HepG2 (cell line): ENCODE results near the gene CASKIN1. TPM values are rescaled to one million over a fixed set of nuclear protein-coding genes. Genes with fewer than 3 reads are reported as not detected.

Experiments
- DMAP1 ChIP-seq: IDR thresholded peaks from 2 replicates; pipeline ENCODE4 v1.6.1; 2016
- FOXO1 ChIP-seq: sonication (generic); formaldehyde crosslinking; IDR thresholded peaks from 2 replicates; pipeline ENCODE4 v1.4.0; 2020; ENCODE audit warnings: missing genetic modification reagents
- HNF4G ChIP-seq, 2 experiments: sonication (generic) in 1 of 2; formaldehyde crosslinking in 1 of 2; IDR thresholded peaks; 2 replicates each; pipeline versions ENCODE4 v1.4.0 to v1.6.1; 2011 to 2020; ENCODE audit warnings: borderline replicate concordance in 2 of 2, low read depth in 2 of 2, mild to moderate bottlenecking in 2 of 2, low read length in 1 of 2, missing genetic modification reagents in 1 of 2, moderate library complexity in 1 of 2
- HOXA9 ChIP-seq: sonication (generic); formaldehyde crosslinking; IDR thresholded peaks from 2 replicates; pipeline ENCODE4 v1.8.1; 2022; ENCODE audit warnings: missing genetic modification reagents, mild to moderate bottlenecking, moderate library complexity, borderline replicate concordance
- MAZ ChIP-seq, 2 experiments: sonication (generic) in 1 of 2; formaldehyde crosslinking in 1 of 2; IDR thresholded peaks; 2 replicates each; pipeline versions ENCODE4 v1.5.0 to v1.6.1; 2012 to 2020; ENCODE audit warnings: low read depth in 2 of 2, mild to moderate bottlenecking in 2 of 2, borderline replicate concordance in 1 of 2, improper control_type of control experiment in 1 of 2, low read length in 1 of 2, missing genetic modification reagents in 1 of 2, moderate library complexity in 1 of 2
- MXD4 ChIP-seq: IDR thresholded peaks from 2 replicates; pipeline ENCODE4 v1.6.1; 2016; ENCODE audit warnings: mild to moderate bottlenecking, missing biosample characterization, missing genetic modification reagents
- NCOA1 ChIP-seq: sonication (generic); formaldehyde crosslinking; IDR thresholded peaks from 2 replicates; pipeline ENCODE4 v1.9.0; 2021; ENCODE audit warnings: missing genetic modification reagents
- NCOA2 ChIP-seq: sonication (generic); formaldehyde crosslinking; IDR thresholded peaks from 2 replicates; pipeline ENCODE4 v1.8.0; 2022; ENCODE audit warnings: inconsistent platforms
- RARG ChIP-seq: sonication (generic); formaldehyde crosslinking; IDR thresholded peaks from 2 replicates; pipeline ENCODE4 v1.4.0; 2020; ENCODE audit warnings: low read depth, mild to moderate bottlenecking, missing genetic modification reagents
- ZMYM2 ChIP-seq: sonication (generic); formaldehyde crosslinking; IDR thresholded peaks from 2 replicates; pipeline ENCODE4 v1.8.0; 2022; ENCODE audit warnings: mild to moderate bottlenecking, missing genetic modification reagents
- ZNF12 ChIP-seq: sonication (generic); formaldehyde crosslinking; IDR thresholded peaks from 2 replicates; pipeline ENCODE4 v1.5.0; 2020; ENCODE audit warnings: missing genetic modification reagents
- ZNF549 ChIP-seq: sonication (generic); formaldehyde crosslinking; IDR thresholded peaks from 2 replicates; pipeline ENCODE4 v1.5.0; 2020; ENCODE audit warnings: missing genetic modification reagents
- polyA plus RNA-seq, 8 experiments: library from polyadenylated mRNA; depleted of rRNA in 3 of 8; stranded (reverse) in 7 of 8; unstranded in 1 of 8; fragments of >200 nt; fragmentation: Illumina TruSeq in 4 of 8; extraction: Trizol in 4 of 8; gene quantifications; 2 replicates each; pipeline versions ENCODE4 v1.2.1 to v1.2.3, GENCODE V29; 2011 to 2016; ENCODE audit warnings: low read depth in 4 of 8, missing spikeins in 1 of 8, mixed read lengths in 1 of 8; ENCODE audit not compliant: insufficient read depth in 1 of 8
- total RNA-seq, 5 experiments: library from RNA; depleted of rRNA; stranded (reverse); fragments of >200 nt; fragmentation: Illumina TruSeq; extraction: Trizol; gene quantifications; 2 replicates each; pipeline ENCODE4 v1.2.3, GENCODE V29; 2016; ENCODE audit warnings: low read depth in 1 of 5
- TF ChIP-seq, protein P1 (sequence below): sonication (generic); formaldehyde crosslinking; IDR thresholded peaks from 2 replicates; pipeline ENCODE4 v1.8.1; 2022; ENCODE audit warnings: mild to moderate bottlenecking, missing genetic modification reagents
- TF ChIP-seq, protein P2 (sequence below), 2 experiments: sonication (generic) in 1 of 2; formaldehyde crosslinking in 1 of 2; IDR thresholded peaks; 2 replicates each; pipeline versions ENCODE4 v1.4.0 to v1.6.1; 2018 to 2020; ENCODE audit warnings: missing genetic modification reagents in 2 of 2, borderline replicate concordance in 1 of 2, low read depth in 1 of 2, mild to moderate bottlenecking in 1 of 2, missing biosample characterization in 1 of 2
- TF ChIP-seq, protein P3 (sequence below): sonication (generic); formaldehyde crosslinking; IDR thresholded peaks from 2 replicates; pipeline ENCODE4 v1.5.1; 2020; ENCODE audit warnings: mild to moderate bottlenecking, missing genetic modification reagents, moderate library complexity
- TF ChIP-seq, protein P4 (sequence below): sonication (generic); formaldehyde crosslinking; IDR thresholded peaks from 2 replicates; pipeline ENCODE4 v1.4.0; 2020; ENCODE audit warnings: low read depth, mild to moderate bottlenecking, missing genetic modification reagents
- TF ChIP-seq, protein P5 (sequence below): sonication (generic); formaldehyde crosslinking; IDR thresholded peaks from 2 replicates; pipeline ENCODE4 v1.5.1; 2020; ENCODE audit warnings: missing genetic modification reagents, mild to moderate bottlenecking, borderline replicate concordance

Gene CASKIN1
- total and polyA plus RNA-seq, 2 of the 13 experiments (the other 11 are each of a cell fraction or from before 2014, with no cell fraction given), result 1.2 to 2.2 TPM

DNA sequence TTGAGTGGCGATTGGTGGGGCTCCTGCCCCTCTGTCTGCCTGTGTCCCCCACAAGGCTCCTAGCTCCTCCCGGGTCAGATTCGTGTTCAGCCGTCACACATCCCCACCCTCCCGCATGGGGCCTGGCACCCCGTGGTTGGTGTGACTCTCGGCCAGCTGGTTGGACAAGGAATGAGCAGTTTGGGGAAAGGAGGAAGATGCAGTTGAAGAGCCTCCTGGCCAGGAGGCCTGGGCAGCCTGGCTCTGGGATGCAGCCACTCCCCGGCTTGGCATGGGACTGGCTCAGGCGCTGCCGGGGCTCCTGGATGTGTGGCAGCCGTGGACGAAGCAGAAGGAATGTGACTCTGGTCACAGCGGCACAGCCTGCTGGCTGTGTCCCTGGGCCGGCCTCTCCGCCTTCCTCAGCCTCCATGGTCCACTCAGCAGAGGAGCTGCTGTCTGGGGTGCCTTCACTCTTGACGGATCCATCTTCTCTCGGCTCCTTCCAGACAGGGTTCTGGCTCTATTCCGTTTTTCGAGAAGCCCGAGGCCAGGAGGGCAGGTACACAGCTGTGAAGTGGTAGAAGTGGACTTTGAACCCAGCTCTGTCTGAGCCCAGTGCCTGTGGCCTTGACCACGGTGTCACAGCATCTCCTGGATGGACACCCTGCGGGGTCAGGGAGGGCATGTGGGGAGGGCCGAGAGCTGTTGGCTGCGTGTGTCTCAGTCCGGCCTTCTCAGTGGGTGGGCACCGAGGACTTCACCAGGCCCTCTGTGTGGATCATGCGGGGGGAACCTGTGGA is 38.7 kb downstream of the CASKIN1 start (continued):
- TF ChIP-seq, protein P1, sequence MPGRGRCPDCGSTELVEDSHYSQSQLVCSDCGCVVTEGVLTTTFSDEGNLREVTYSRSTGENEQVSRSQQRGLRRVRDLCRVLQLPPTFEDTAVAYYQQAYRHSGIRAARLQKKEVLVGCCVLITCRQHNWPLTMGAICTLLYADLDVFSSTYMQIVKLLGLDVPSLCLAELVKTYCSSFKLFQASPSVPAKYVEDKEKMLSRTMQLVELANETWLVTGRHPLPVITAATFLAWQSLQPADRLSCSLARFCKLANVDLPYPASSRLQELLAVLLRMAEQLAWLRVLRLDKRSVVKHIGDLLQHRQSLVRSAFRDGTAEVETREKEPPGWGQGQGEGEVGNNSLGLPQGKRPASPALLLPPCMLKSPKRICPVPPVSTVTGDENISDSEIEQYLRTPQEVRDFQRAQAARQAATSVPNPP (CRISPR knock-in tag), result no peak
- peak; percentile 31; the same call in 1 of the 2 replicates for TF ChIP-seq ZNF12 (CRISPR knock-in tag)
- TF ChIP-seq, protein P2, sequence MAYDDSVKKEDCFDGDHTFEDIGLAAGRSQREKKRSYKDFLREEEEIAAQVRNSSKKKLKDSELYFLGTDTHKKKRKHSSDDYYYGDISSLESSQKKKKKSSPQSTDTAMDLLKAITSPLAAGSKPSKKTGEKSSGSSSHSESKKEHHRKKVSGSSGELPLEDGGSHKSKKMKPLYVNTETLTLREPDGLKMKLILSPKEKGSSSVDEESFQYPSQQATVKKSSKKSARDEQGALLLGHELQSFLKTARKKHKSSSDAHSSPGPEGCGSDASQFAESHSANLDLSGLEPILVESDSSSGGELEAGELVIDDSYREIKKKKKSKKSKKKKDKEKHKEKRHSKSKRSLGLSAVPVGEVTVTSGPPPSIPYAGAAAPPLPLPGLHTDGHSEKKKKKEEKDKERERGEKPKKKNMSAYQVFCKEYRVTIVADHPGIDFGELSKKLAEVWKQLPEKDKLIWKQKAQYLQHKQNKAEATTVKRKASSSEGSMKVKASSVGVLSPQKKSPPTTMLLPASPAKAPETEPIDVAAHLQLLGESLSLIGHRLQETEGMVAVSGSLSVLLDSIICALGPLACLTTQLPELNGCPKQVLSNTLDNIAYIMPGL (CRISPR knock-in tag; IDR thresholded peaks at IDR 0.05; ENCODE audit: borderline replicate concordance in 1 of 2, low read depth in 1 of 2), result peak; percentile 18 to 42; a peak in 1 of 4 replicates
- TF ChIP-seq ZMYM2 (CRISPR knock-in tag), result 0 out of 2 replicates have a peak, but pooled peaks have one; percentile 47
- TF ChIP-seq HOXA9, result no peak
- TF ChIP-seq DMAP1 (CRISPR knock-in tag), result peak; percentile 55; the same call in 1 of the 2 replicates
- TF ChIP-seq, protein P3, sequence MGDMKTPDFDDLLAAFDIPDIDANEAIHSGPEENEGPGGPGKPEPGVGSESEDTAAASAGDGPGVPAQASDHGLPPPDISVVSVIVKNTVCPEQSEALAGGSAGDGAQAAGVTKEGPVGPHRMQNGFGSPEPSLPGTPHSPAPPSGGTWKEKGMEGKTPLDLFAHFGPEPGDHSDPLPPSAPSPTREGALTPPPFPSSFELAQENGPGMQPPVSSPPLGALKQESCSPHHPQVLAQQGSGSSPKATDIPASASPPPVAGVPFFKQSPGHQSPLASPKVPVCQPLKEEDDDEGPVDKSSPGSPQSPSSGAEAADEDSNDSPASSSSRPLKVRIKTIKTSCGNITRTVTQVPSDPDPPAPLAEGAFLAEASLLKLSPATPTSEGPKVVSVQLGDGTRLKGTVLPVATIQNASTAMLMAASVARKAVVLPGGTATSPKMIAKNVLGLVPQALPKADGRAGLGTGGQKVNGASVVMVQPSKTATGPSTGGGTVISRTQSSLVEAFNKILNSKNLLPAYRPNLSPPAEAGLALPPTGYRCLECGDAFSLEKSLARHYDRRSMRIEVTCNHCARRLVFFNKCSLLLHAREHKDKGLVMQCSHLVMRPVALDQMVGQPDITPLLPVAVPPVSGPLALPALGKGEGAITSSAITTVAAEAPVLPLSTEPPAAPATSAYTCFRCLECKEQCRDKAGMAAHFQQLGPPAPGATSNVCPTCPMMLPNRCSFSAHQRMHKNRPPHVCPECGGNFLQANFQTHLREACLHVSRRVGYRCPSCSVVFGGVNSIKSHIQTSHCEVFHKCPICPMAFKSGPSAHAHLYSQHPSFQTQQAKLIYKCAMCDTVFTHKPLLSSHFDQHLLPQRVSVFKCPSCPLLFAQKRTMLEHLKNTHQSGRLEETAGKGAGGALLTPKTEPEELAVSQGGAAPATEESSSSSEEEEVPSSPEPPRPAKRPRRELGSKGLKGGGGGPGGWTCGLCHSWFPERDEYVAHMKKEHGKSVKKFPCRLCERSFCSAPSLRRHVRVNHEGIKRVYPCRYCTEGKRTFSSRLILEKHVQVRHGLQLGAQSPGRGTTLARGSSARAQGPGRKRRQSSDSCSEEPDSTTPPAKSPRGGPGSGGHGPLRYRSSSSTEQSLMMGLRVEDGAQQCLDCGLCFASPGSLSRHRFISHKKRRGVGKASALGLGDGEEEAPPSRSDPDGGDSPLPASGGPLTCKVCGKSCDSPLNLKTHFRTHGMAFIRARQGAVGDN (CRISPR knock-in tag), result peak; percentile 92
- TF ChIP-seq MAZ (IDR thresholded peaks at IDR 0.05; ENCODE audit: borderline replicate concordance, low read depth, low read length), result peak; percentile 69; the same call in 1 of the 2 replicates
- TF ChIP-seq MAZ (CRISPR knock-in tag; IDR thresholded peaks at IDR 0.05; ENCODE audit: low read depth), result peak; percentile 79
- TF ChIP-seq, protein P4, sequence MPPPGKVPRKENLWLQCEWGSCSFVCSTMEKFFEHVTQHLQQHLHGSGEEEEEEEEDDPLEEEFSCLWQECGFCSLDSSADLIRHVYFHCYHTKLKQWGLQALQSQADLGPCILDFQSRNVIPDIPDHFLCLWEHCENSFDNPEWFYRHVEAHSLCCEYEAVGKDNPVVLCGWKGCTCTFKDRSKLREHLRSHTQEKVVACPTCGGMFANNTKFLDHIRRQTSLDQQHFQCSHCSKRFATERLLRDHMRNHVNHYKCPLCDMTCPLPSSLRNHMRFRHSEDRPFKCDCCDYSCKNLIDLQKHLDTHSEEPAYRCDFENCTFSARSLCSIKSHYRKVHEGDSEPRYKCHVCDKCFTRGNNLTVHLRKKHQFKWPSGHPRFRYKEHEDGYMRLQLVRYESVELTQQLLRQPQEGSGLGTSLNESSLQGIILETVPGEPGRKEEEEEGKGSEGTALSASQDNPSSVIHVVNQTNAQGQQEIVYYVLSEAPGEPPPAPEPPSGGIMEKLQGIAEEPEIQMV, result peak; percentile 31; the same call in 1 of the 2 replicates
- TF ChIP-seq HNF4G (IDR thresholded peaks at IDR 0.05; ENCODE audit: borderline replicate concordance, low read depth, low read length), result peak; percentile 96
- peak; percentile 99 for TF ChIP-seq HNF4G (CRISPR knock-in tag; IDR thresholded peaks at IDR 0.05; ENCODE audit: borderline replicate concordance, low read depth)
- no peak for TF ChIP-seq NCOA1 (CRISPR knock-in tag)
- TF ChIP-seq MXD4 (CRISPR knock-in tag), result peak; percentile 71; the same call in 1 of the 2 replicates
- TF ChIP-seq, protein P5, sequence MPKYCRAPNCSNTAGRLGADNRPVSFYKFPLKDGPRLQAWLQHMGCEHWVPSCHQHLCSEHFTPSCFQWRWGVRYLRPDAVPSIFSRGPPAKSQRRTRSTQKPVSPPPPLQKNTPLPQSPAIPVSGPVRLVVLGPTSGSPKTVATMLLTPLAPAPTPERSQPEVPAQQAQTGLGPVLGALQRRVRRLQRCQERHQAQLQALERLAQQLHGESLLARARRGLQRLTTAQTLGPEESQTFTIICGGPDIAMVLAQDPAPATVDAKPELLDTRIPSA (CRISPR knock-in tag), result no peak
- peak; percentile 79 for TF ChIP-seq NCOA2 (CRISPR knock-in tag)
- TF ChIP-seq RARG (CRISPR knock-in tag), result no peak
- peak; percentile 59; the same call in 1 of the 2 replicates for TF ChIP-seq FOXO1 (CRISPR knock-in tag)
- no peak for TF ChIP-seq ZNF549 (CRISPR knock-in tag)
